ENCODE results near the gene TRMO.

The TRMO gene

GRCh38 chr9:97874624-97875023 is 47.7 kb downstream of the TRMO start:
- H3K27ac ChIP-seq (ENCODE audit: extremely low read depth, low read depth, low read length): no peak overlapping the region
- H3K9me3 ChIP-seq (ENCODE audit: control insufficient read depth, insufficient read depth, low read depth, low read length): no peaks in the 10 kb centered on the region
- ChIA-PET POLR2A (interaction anchor here (1.4 kb wide), 1 partner anchor 21 kb away, joined by 3 read pairs; no protein-coding TSS in a partner anchor), CTCF (interaction anchor here (0.6 to 1.4 kb wide), 3 partner anchors 21 to 87 kb away, joined by 3 to 5 read pairs (median 3); partner anchors contain the start of gene TRMO)
- no peaks in the 10 kb centered on the region for H3K36me3 ChIP-seq (ENCODE audit: control insufficient read depth in 2 of 2, insufficient read depth in 1 of 2, low read length in 2 of 2)
- no peak overlapping the region for H3K4me3 ChIP-seq (ENCODE audit: low read depth, low read length)
- TF ChIP-seq ZNF132 (tag by site-specific recombination; IDR thresholded peaks at IDR 0.05; ENCODE audit: borderline replicate concordance): no peak
- TF ChIP-seq ZNF473 (tag by site-specific recombination; IDR thresholded peaks at IDR 0.05): no peak
- no peak for TF ChIP-seq ZNF292 (tag by site-specific recombination; IDR thresholded peaks at IDR 0.05; ENCODE audit: borderline replicate concordance, low read depth)
- no peak for TF ChIP-seq FEZF1 (tag by site-specific recombination; IDR thresholded peaks at IDR 0.05)
- no peak for TF ChIP-seq ZSCAN23 (tag by site-specific recombination; IDR thresholded peaks at IDR 0.05)
- no peak for TF ChIP-seq EGR2 (tag by site-specific recombination; IDR thresholded peaks at IDR 0.05; ENCODE audit: low read depth)
- TF ChIP-seq ZNF366 (tag by site-specific recombination; conservative IDR thresholded peaks at IDR 0.05): no peak
- TF ChIP-seq ZNF274 (IDR thresholded peaks at IDR 0.05; ENCODE audit: low read length): no peak
- TF ChIP-seq ZNF274 (tag by site-specific recombination; IDR thresholded peaks at IDR 0.05; ENCODE audit: borderline replicate concordance): no peak
- no peak for TF ChIP-seq ZNF18 (tag by site-specific recombination; IDR thresholded peaks at IDR 0.05)
- no peaks in the 10 kb centered on the region for H3K4me1 ChIP-seq (ENCODE audit: control insufficient read depth, insufficient read depth, low read length)

GRCh38 chr9:97873882-97874281 is 48.4 kb downstream of the TRMO start:
- no peak for TF ChIP-seq ZFP69B (tag by site-specific recombination; IDR thresholded peaks at IDR 0.05)
- ChIA-PET CTCF (interaction anchor here (0.7 to 1.4 kb wide), 3 partner anchors 20 to 50 kb away, joined by 3 to 5 read pairs (median 4); partner anchors contain the start of gene TRMO), POLR2A (interaction anchor here (1.4 kb wide), 1 partner anchor 20 kb away, joined by 3 read pairs; no protein-coding TSS in a partner anchor)
- Histone ChIP-seq H3K4me3 (ENCODE audit: low read depth, low read length) (no peak overlapping the region), H3K4me1 (ENCODE audit: control insufficient read depth, insufficient read depth, low read length) (no peaks in the 10 kb centered on the region), H3K27ac (ENCODE audit: extremely low read depth, low read depth, low read length) (no peak overlapping the region), H3K36me3 (ENCODE audit: control insufficient read depth in 2 of 2, insufficient read depth in 1 of 2, low read length in 2 of 2) (no peaks in the 10 kb centered on the region), H3K9me3 (ENCODE audit: control insufficient read depth, insufficient read depth, low read depth, low read length) (no peaks in the 10 kb centered on the region)

GRCh38 chr9:97873425-97873824 is 48.9 kb downstream of the TRMO start:
- Histone ChIP-seq H3K9me3 (ENCODE audit: control insufficient read depth, insufficient read depth, low read depth, low read length) (no peaks in the 10 kb centered on the region), H3K4me3 (ENCODE audit: low read depth, low read length) (no peak overlapping the region), H3K4me1 (ENCODE audit: control insufficient read depth, insufficient read depth, low read length) (no peaks in the 10 kb centered on the region), H3K27ac (ENCODE audit: extremely low read depth, low read depth, low read length) (no peak overlapping the region), H3K36me3 (ENCODE audit: control insufficient read depth in 2 of 2, insufficient read depth in 1 of 2, low read length in 2 of 2) (no peaks in the 10 kb centered on the region)
- POLR2A ChIA-PET: no interaction called here
- TF ChIP-seq ZNF175 (tag by site-specific recombination; IDR thresholded peaks at IDR 0.05): no peak
- no peak for TF ChIP-seq ZNF658 (tag by site-specific recombination; IDR thresholded peaks at IDR 0.05)
- no peak for TF ChIP-seq ZNF629 (tag by site-specific recombination; IDR thresholded peaks at IDR 0.05)
- CTCF ChIA-PET: interaction anchor here (1.1 to 1.4 kb wide), 2 partner anchors 19 to 50 kb away, joined by 3 to 5 read pairs; no protein-coding TSS in a partner anchor

GRCh38 chr9:97868859-97869258 is 53.4 kb downstream of the TRMO start:
- Histone ChIP-seq H3K27ac (ENCODE audit: extremely low read depth, low read depth, low read length) (no peak overlapping the region), H3K4me3 (ENCODE audit: low read depth, low read length) (no peak overlapping the region), H3K9me3 (ENCODE audit: control insufficient read depth, insufficient read depth, low read depth, low read length) (no peaks in the 10 kb centered on the region), H3K36me3 (ENCODE audit: control insufficient read depth in 2 of 2, insufficient read depth in 1 of 2, low read length in 2 of 2) (no peaks in the 10 kb centered on the region), H3K4me1 (ENCODE audit: control insufficient read depth, insufficient read depth, low read length) (no peaks in the 10 kb centered on the region)
- ChIA-PET POLR2A (interaction anchor here (0.6 kb wide), 1 partner anchor 235 kb away, joined by 3 read pairs; the partner anchor contains the start of genes NCBP1 and TSTD2), CTCF (interaction anchor here (0.6 kb wide), 1 partner anchor 33 kb away, joined by 3 read pairs; no protein-coding TSS in a partner anchor)
- TF ChIP-seq ZNF37A (tag by site-specific recombination; IDR thresholded peaks at IDR 0.05) (no peak), ZNF692 (tag by site-specific recombination; IDR thresholded peaks at IDR 0.05) (no peak), ZNF548 (tag by site-specific recombination; IDR thresholded peaks at IDR 0.05) (no peak), ZNF19 (tag by site-specific recombination; IDR thresholded peaks at IDR 0.05; ENCODE audit: low read depth) (no peak), KLF10 (tag by site-specific recombination; IDR thresholded peaks at IDR 0.05) (no peak), BCL11A (tag by site-specific recombination; IDR thresholded peaks at IDR 0.05; ENCODE audit: low read depth) (no peak), ZNF211 (tag by site-specific recombination; IDR thresholded peaks at IDR 0.05; ENCODE audit: low read depth) (no peak), ZSCAN16 (tag by site-specific recombination; IDR thresholded peaks at IDR 0.05) (no peak), OSR2 (tag by site-specific recombination; IDR thresholded peaks at IDR 0.05) (no peak), HOXA7 (CRISPR knock-in tag; IDR thresholded peaks at IDR 0.05; ENCODE audit: borderline replicate concordance) (no peak), ZNF48 (tag by site-specific recombination; IDR thresholded peaks at IDR 0.05) (no peak), ZNF654 (tag by site-specific recombination; IDR thresholded peaks at IDR 0.05; ENCODE audit: low read depth) (no peak), BCL6B (tag by site-specific recombination; IDR thresholded peaks at IDR 0.05) (no peak)

Data from HEK293 (cell line).